ENCODE measurements around the gene EHD2.
A peak's percentile ranks its signal among the peaks of the same experiment; 100 is the strongest.
"Not testable (repeated sequence)": the region's sequence is repeated elsewhere in the genome, so short reads cannot be mapped to it uniquely, and the experiment has no call there.

Gene EHD2

GRCh38 chr19:47691782-47692181 lies 21.4 kb upstream of the EHD2 start:
- DNase-seq (ENCODE audit: low spot score), result no peak

GRCh38 chr19:47693489-47693888 lies 19.7 kb upstream of the EHD2 start:
- no peak for DNase-seq (ENCODE audit: low spot score)

GRCh38 chr19:47693903-47694302 lies 19.3 kb upstream of the EHD2 start:
- no peak for DNase-seq (ENCODE audit: low spot score)

- no peak for DNase-seq (ENCODE audit: low spot score)
Observed at GRCh38 chr19:47694466-47695273, 18.6 kb upstream of the EHD2 start.

GRCh38 chr19:47695533-47696262 lies 17.5 kb upstream of the EHD2 start:
- DNase-seq (ENCODE audit: low spot score), result no peak

GRCh38 chr19:47696635-47697034 lies 16.6 kb upstream of the EHD2 start:
- DNase-seq (ENCODE audit: low spot score), result no peak

GRCh38 chr19:47697863-47698609 lies 15.2 kb upstream of the EHD2 start:
- peak; percentile 92 for DNase-seq (ENCODE audit: low spot score)

- no peak for DNase-seq (ENCODE audit: low spot score)
Observed at GRCh38 chr19:47698631-47699359, 14.4 kb upstream of the EHD2 start.

- DNase-seq (ENCODE audit: low spot score), result peak; percentile 82
Observed at GRCh38 chr19:47699360-47699917, 13.8 kb upstream of the EHD2 start.

GRCh38 chr19:47700934-47701716 lies 12.1 kb upstream of the EHD2 start:
- DNase-seq (ENCODE audit: low spot score), result no peak

- DNase-seq (ENCODE audit: low spot score), result no peak
Observed at GRCh38 chr19:47701717-47702552, 11.3 kb upstream of the EHD2 start.

GRCh38 chr19:47702671-47703070 lies 10.6 kb upstream of the EHD2 start:
- no peak for DNase-seq (ENCODE audit: low spot score)

GRCh38 chr19:47703301-47703700 lies 9.9 kb upstream of the EHD2 start:
- DNase-seq (ENCODE audit: low spot score), result no peak

GRCh38 chr19:47704024-47704423 lies 9.2 kb upstream of the EHD2 start:
- DNase-seq (ENCODE audit: low spot score), result peak; percentile 49

- no peak for DNase-seq (ENCODE audit: low spot score)
Observed at GRCh38 chr19:47704656-47705055, 8.6 kb upstream of the EHD2 start.

GRCh38 chr19:47707135-47707925 lies 5.9 kb upstream of the EHD2 start:
- peak; percentile 74 for DNase-seq (ENCODE audit: low spot score)

GRCh38 chr19:47711652-47712242 lies 1.5 kb upstream of the EHD2 start:
- DNase-seq (ENCODE audit: low spot score), result no peak

GRCh38 chr19:47714339-47714738 lies 1.1 kb downstream of the EHD2 start:
- no peak for DNase-seq (ENCODE audit: low spot score)

GRCh38 chr19:47714855-47715254 lies 1.6 kb downstream of the EHD2 start:
- not testable (repeated sequence) for DNase-seq (ENCODE audit: low spot score)
